Stimulated activated CD8-positive, alpha-beta memory T cell treated with anti-CD3 and anti-CD28 coated beads, Interleukin-15, amount 100 ng/mL, for 4 hours (primary cell): ENCODE data around the gene CCDC40.
A peak's percentile ranks its signal among the peaks of the same experiment; 100 is the strongest.
"Not testable (repeated sequence)": the region's sequence is repeated elsewhere in the genome, so short reads cannot be mapped to it uniquely, and the experiment has no call there.

ENCODE experiments used
- DNase-seq, 2 donors: peaks; one replicate each; pipeline ENCODE4 v3.0.0-alpha.2; 2020; ENCODE audit warnings: low read depth in 2 of 2

Gene CCDC40

DNA sequence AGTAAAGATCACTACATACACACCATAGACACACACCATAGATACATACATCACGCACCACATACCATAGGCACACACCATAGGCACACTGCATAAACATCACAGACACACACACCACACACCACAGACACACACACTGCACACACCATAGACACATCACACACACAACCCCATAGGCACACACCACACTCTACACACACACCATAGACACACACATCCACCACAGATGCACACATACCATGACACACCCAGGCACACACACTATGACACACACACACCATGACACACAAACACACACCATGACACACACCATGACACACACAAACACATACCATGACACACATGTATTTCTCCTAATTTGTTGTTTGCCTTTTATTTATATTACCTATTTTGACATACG is 14.8 kb upstream of the CCDC40 start:
- DNase-seq: no peak

DNA sequence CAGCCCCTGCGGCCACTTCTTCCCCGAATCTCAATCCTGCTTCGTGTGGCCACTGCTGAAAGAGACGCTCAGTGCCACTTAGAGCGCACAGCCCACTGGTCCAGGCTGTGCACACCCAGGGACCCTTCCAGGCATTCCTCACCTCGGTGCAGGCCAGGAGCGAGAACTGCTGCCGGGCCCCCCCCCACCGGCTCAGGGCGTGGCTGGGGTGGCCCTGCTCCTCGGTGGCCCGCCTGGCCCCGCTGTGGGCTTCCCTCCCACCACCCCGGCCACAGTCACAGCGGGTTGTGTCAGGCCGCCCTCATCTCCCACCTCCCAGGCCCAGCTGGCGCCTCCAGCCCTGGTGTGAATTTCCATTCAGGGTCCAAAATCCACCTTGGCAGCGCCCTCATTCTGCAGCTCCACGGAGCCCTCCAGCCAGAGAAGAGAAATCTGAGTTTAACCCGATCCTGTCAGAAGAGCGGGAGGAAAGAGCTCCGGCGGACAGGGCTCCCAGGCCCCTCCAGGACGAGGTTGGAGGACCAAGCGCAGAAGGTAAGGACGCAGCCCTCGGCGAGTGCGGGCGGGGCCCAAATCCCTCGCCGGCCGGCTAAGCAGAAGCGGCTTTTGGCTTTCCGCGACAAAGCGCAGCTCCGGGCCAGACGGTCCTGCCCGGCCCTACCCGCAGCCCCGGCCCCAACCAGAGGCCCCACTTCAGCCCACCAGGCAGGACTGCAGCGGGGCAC is 12.8 kb upstream of the CCDC40 start:
- no peak for DNase-seq

DNA sequence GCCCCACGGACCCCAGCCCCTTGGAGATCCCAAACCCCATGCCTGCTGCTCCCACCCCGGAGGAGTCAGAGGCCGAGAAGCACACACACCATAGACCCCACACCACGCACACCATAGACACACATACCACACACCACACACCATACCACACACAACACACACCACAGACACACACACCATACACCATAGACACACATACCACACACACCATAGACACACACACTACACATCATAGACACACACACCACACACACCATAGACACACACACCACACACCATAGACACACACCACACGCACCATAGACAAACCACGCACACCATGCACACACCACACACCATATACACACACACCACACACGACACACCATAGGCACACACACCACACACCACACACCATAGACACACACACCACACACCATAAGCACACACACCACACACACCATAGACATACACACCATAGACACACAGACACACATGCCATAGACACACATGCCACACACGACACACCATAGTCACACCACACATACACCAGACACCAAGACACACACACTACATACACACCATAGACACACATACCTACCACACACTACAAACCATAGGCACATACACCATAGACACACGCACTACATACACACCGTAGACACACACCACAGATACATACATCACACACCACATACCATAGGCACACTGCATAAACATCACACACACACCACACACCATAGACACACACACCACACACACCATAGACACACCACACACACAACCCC is 12.1 kb upstream of the CCDC40 start:
- no peak for DNase-seq

DNA sequence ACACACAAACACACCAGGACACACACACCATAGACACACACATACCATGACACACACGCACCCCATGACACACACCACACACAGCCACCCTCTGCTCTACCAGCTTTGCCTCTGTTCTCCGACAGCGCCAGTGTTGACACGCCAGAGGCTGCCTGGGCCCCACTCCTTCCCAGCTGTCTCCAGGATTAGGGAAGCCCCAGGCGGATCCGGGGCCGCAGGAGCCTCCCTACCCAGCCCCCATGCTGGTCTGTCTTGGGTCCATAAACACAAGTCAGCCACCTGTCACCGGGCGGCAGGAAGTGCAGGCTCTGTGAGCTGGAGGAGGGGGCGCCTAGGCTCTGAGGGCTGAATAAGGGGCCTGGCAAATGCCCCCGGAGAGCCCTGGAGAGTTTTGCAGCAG is 11.3 kb upstream of the CCDC40 start:
- no peak for DNase-seq

DNA sequence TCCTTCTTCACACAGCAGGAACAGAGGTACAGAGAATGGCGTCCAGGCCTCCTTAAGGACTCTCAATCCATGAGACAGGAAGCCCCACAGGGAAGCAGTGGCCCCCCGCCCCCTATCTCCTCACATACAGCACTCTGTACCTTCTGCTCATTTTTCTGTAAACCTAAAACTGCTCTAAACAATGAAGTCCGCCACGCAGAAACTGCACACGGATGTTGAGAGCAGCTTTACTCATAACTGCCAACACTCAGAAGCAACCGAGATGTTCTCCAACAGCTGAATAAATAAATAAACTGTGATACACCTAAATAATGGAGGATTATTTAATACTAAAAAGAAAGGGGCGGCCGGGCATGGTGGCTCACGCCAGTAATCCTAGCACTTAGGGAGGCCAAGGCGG is 10.6 kb upstream of the CCDC40 start:
- no peak for DNase-seq

DNA sequence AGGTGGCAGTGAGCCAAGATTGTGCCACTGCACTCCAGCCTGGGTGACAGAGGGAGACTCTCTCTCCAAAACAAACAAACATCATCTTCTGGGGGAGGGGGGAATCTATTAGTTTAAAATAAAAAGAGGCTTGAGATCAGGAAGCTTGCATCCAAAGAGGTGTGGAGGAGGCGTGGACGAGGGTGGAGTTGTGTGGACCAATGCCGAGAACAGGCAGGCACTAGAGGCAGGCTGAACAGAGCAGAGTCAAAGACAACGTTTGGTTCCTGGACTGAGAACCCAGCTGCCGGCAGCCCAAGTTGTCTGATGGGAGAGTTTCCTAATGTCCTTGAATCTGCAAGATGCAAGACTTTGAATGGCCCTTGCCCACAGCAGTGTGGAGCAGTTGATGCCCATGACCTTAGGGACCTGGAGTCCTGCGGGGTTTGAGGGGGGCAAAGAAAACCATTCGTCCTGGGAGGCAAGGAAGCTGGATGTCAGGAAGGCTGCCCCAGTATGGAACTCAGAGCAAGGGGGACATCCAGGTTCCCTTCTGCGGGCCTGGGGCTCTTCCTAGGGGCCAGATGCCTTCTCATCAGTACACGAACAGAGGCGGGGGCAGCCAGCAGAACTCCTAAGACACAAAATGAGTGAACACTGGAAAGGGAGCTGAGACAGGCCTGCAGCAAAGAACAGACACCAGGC is 9.9 kb upstream of the CCDC40 start:
- DNase-seq: no peak

DNA sequence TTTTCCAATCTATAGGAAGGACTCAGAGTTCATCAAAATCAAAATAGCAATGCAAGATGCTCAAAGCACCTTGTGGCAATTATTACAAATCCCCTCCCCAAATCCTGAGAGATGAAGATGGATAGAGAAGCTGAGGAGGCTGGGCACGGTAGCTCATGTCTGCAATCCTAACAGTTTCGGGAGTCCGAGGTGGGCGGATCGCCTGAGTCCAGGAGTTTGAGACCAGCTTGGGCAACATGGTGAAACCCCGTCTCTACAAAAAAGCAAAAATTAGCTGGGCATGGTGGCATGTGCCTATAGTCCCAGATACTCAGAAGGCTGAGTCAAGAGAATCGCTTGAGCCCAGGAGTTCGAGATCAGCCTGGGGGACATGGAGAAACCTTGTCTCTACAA is 9.4 kb upstream of the CCDC40 start:
- no peak for DNase-seq

- no peak for DNase-seq
These were observed 8.4 kb upstream of the CCDC40 start for GRCh38 chr17:80028030-80028429.

DNA sequence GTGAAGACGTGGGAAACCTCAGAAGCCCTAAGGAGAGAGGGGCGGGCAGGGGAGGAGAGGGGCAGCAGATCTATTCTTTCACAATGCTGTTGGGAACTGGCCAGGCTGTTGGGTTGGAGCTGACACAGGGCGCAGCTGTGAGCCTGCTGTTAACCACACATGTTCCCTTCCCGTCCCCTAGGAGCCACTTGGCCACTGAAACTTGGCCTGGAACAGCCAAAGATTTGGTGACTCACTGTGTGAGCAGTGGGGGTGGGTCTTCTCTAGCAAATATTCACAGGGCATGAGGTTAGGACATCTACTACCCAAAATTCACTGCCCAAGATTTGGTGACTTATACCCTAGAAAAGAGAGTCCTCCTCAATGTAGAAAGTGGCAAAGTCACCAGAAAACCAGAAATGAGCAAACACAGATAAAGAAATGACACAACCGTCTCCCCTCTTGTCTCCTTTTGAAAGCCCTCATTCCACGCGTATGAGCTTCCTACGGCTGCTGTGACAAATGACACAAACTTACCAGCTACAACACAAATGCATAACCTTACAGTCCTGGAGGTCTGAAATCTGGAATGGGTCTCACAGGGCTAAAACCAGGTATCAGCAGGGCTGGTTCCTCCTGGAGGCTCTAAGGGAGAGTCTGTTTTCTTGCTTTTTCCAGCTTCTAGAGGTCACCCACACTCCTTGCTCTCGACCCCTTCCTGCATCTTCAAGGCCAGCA is 7.0 kb upstream of the CCDC40 start:
- DNase-seq: no peak

DNA sequence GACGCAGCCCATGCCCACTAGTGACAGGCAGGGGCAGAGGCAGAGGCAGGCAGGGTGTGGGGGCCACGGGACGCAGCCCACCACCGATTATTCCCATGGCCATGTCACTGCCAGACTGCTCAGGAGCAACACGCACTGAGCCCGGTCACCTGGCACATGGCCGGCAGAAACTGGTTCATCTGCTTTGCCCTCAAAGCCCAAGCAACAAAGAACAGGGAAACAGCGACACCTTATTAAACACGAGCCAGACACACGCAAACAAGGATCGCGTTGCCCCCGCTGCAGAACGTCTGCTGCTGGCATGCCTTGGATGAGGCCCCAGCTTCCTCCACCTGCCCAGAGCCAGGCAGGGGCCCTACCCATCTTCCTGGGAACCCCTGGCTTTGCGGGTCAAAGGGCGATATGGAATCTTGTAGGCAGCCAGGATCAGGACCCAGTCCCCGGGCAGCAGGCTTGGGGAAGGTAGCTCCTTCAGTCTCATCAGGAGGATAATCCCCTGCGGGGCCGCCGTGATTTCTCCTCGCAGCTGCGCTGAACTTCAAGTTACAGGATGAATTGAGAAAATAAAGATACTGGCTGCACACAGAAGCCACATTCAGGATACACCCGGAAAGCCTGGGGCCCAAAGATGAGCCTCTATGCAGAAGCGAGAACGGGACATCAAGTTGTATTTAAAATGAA is 5.6 kb upstream of the CCDC40 start:
- DNase-seq: no peak

- no peak for DNase-seq
These were observed 4.6 kb upstream of the CCDC40 start for GRCh38 chr17:80031691-80032430.

DNA sequence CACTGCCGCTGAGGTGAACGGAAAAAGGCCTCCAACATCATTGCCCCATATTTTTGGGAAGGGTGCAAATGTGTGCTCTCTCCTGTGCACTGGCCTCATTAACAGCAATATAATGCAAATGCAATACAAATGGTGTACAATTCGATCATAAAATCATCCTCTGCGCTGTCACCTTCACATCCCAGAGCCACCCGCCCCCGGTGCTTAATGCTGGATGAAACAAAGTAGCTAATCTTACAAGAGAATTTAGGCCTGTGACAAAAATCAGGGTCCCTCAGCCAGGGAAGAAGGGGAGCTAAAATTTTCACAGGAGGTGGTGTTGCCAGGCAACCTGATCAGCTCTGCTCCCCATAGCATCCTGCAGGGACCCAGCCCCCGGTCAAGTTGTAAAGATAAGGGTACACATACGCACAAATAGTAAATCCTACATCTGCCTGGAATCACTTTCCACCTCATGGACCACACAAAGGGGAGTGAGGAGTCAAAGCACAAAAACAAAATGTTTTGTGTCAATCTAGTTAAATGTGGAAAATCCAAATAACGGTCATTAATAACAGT is 3.7 kb upstream of the CCDC40 start:
- no peak for DNase-seq

- no peak for DNase-seq
These were observed 2.6 kb upstream of the CCDC40 start for GRCh38 chr17:80033840-80034239.

GRCh38 chr17:80034791-80035686 is 1.4 kb upstream of the CCDC40 start:
- DNase-seq: peak in 1 of 2 donors; percentile 11

- peak in 1 of 2 donors; percentile 29 for DNase-seq
These were observed 830 bp upstream of the CCDC40 start, which contains the start of gene TBC1D16 for GRCh38 chr17:80035687-80035936. Gene TBC1D16 (minus strand): TSS chr17:80035872. CDS start chr17:80013547, 22,325 bp downstream.

- no peak for DNase-seq
These were observed 454 bp downstream of the CCDC40 start for GRCh38 chr17:80036715-80037477.

DNA sequence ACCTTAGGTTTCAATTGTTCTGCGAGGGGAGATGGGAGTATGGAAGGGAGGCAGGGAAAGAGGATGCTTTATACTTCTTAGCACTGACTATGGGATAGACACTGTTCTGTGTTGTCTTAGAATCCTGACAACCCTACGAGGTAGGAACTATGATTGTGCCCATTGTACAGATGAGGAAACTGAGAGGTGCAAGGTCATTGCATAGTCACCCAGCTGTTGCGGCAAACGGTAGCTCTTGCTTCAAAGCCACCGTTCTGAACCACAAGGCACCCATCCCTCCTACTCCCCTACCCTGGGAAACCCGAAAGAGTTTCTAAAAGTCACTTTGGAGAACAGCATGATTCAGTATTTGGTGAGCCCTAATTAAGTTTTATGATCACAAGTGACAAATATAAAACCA is 7.5 kb downstream of the CCDC40 start:
- DNase-seq: no peak

- no peak for DNase-seq
These were observed 9.3 kb downstream of the CCDC40 start for GRCh38 chr17:80045703-80046102.

DNA sequence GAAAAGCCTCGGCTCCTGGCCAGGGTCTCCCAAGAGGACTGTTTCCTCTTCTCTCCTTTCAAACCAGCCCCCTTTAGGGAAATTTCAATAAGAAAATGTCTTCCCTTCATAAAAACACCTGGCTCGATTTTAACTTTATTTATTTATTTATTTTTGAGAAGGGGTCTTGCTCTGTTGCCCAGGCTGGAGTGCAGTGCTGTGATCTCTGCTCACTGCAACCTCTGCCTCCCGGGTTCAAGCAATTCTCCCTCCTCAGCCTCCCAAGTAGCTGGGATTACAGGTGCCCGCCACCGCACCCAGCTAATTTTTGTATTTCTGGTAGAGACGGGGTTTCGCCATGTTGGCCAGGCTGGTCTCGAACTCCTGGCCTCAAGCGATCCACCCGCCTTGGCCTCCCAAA is 10.3 kb downstream of the CCDC40 start:
- not testable (repeated sequence) for DNase-seq
